ENCODE results near the gene S100A3. TPM values are rescaled to one million over a fixed set of nuclear protein-coding genes. Genes with fewer than 3 reads are reported as not detected.

Gene S100A3
- total and polyA plus RNA-seq, 2 of the 13 experiments (the other 11 are each of a cell fraction or from before 2014, with no cell fraction given) = 2.5 to 4.5 TPM

GRCh38 chr1:153534226-153534924 lies 14.7 kb downstream of the S100A3 start:
- Histone ChIP-seq H3K27ac (ENCODE audit: extremely low read length, insufficient read depth, low read length) (no peak overlapping the region), H2AFZ (ENCODE audit: low read length) (no peak overlapping the region), H3K9me3 (ENCODE audit: low read length) (no peaks in the 10 kb centered on the region), H4K20me1 (ENCODE audit: insufficient read depth, low read length) (no peaks in the 10 kb centered on the region), H3K4me3 (replicated peaks in 1 of 3; ENCODE audit: insufficient read depth in 1 of 3, low read depth in 2 of 3, low read length in 3 of 3) (no peak overlapping the region; a peak in 2 of 6 replicates), H3K27me3 (ENCODE audit: control insufficient read depth in 1 of 2, insufficient read depth in 2 of 2, low read length in 2 of 2) (no peaks in the 10 kb centered on the region; a peak in 1 of 5 replicates), H3K4me2 (ENCODE audit: low read depth, low read length) (peak overlapping the region; percentile 83), H3K9ac (ENCODE audit: insufficient read depth, low read depth, low read length) (no peak overlapping the region), H3K36me3 (replicated peaks in 1 of 2; ENCODE audit: control insufficient read depth in 1 of 2, insufficient read depth in 2 of 2, low read length in 2 of 2) (no peaks in the 10 kb centered on the region), H3K79me2 (ENCODE audit: insufficient read depth, low read length) (no peaks in the 10 kb centered on the region), H3K4me1 (ENCODE audit: insufficient read depth, low read length) (peaks cover 70% of the 10 kb centered on the region)
- POLR2A ChIA-PET = interaction anchor here (0.8 to 6.6 kb wide), 5 partner anchors 11 to 99 kb away, joined by 3 to 49 read pairs (median 19); partner anchors contain the start of genes CHTOP, S100A2 and S100A4
- 71% methylated on average over 5 of the region's 7 CpGs for WGBS (ENCODE audit: low lambda C conversion rate)
- FAIRE-seq = no peak
- TF ChIP-seq MXD3 (CRISPR knock-in tag; IDR thresholded peaks at IDR 0.05) = no peak
- no peak for TF ChIP-seq ZSCAN20 (CRISPR knock-in tag; IDR thresholded peaks at IDR 0.05; ENCODE audit: borderline replicate concordance)
- TF ChIP-seq SNRNP70 (IDR thresholded peaks at IDR 0.05; ENCODE audit: low read depth, low read length) = no peak
- no peak for TF ChIP-seq IKZF5 (CRISPR knock-in tag; IDR thresholded peaks at IDR 0.05)
- TF ChIP-seq POGZ (CRISPR knock-in tag; IDR thresholded peaks at IDR 0.05) = no peak
- no peak for TF ChIP-seq ZBTB21 (CRISPR knock-in tag; IDR thresholded peaks at IDR 0.05)
- no peak for TF ChIP-seq ZSCAN21 (CRISPR knock-in tag; IDR thresholded peaks at IDR 0.05; ENCODE audit: borderline replicate concordance)
- no peak for TF ChIP-seq AKAP8 (CRISPR knock-in tag; IDR thresholded peaks at IDR 0.05)
- no peak for TF ChIP-seq ZBTB37 (CRISPR knock-in tag; IDR thresholded peaks at IDR 0.05)
- TF ChIP-seq RFX3 (CRISPR knock-in tag; IDR thresholded peaks at IDR 0.05) = no peak
- TF ChIP-seq GLI4 (CRISPR knock-in tag; IDR thresholded peaks at IDR 0.05; ENCODE audit: borderline replicate concordance) = no peak
- no peak for TF ChIP-seq MIER3 (CRISPR knock-in tag; IDR thresholded peaks at IDR 0.05; ENCODE audit: borderline replicate concordance)
- no peak for TF ChIP-seq NFE2L2 (IDR thresholded peaks at IDR 0.05; ENCODE audit: low read length)
- TF ChIP-seq PREB (CRISPR knock-in tag; IDR thresholded peaks at IDR 0.05) = no peak
- no peak for TF ChIP-seq ZMYM4 (CRISPR knock-in tag; IDR thresholded peaks at IDR 0.05)
- no peak for TF ChIP-seq TRAFD1 (CRISPR knock-in tag; IDR thresholded peaks at IDR 0.05; ENCODE audit: borderline replicate concordance)
- no peak for TF ChIP-seq ZNF235 (CRISPR knock-in tag; IDR thresholded peaks at IDR 0.05; ENCODE audit: borderline replicate concordance)
- no peak for TF ChIP-seq ZNF446 (CRISPR knock-in tag; IDR thresholded peaks at IDR 0.05)
- no peak for TF ChIP-seq CREBL2 (CRISPR knock-in tag; IDR thresholded peaks at IDR 0.05; ENCODE audit: borderline replicate concordance)
- intact Hi-C loops (cut with micrococcal nuclease; ENCODE audit: unreplicated experiment) (no loop called here), in situ Hi-C loops (cut with HindIII; ENCODE audit: extremely low pct_ligation_motif_present, low pct_unique_long_range_greater_than_20kb) (loop anchor here (5.0 kb wide), 1 partner anchor 33 kb away; the partner anchor contains the start of gene S100A2)
- ATAC-seq = no peak
- CTCF ChIA-PET (ENCODE audit: low intra/inter-chr PET ratio, low total read pairs) = interaction anchor here (2.8 kb wide), 1 partner anchor 33 kb away, joined by 42 read pairs; no protein-coding TSS in a partner anchor
- no peak for DNase-seq (ENCODE audit: low spot score)
- BruUV-seq (replicated peaks) = no TSS peak

Data from HepG2 (cell line).